Muscle of back (tissue), 11 donors: ENCODE data around the gene MICAL3. TPM values are rescaled to one million over a fixed set of nuclear protein-coding genes. Genes with fewer than 3 reads are reported as not detected.
"Not testable (repeated sequence)": the region's sequence is repeated elsewhere in the genome, so short reads cannot be mapped to it uniquely, and the experiment has no call there.

Experiments
- DNase-seq, 3 donors: peaks; one replicate each; pipeline versions ENCODE4 v3.0.0 to v3.0.0-alpha.2; 2013
- polyA plus RNA-seq, 10 donors: library from polyadenylated mRNA; unstranded; fragments of 120-200 nt; gene quantifications; one replicate each; pipeline ENCODE4 v1.2.1, GENCODE V29; 2013; ENCODE audit not compliant: insufficient read length in 10 of 10

Gene MICAL3
- polyA plus RNA-seq, 10 donors, result 24.8 to 49.3 (median 31.7) TPM

DNA sequence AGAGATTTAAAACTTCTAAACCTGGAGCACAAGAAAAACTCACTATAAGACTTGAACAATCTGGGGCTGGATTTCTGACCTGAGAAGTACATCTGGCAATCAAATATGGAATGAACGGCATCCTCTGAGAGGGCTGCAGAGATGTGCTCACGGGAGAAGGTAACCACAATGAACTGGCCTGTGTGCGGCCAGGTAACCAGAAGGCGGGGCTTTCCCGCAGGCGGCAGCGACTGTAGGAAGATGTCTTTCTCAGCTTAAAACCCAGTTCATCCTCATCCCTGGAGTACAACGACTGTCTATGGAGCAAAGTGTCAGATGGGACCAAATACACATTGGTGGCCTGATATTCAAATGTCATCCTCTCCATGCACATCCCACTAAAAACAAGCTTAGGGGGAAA lies 24.5 kb downstream of the MICAL3 start:
- DNase-seq, result no peak

DNA sequence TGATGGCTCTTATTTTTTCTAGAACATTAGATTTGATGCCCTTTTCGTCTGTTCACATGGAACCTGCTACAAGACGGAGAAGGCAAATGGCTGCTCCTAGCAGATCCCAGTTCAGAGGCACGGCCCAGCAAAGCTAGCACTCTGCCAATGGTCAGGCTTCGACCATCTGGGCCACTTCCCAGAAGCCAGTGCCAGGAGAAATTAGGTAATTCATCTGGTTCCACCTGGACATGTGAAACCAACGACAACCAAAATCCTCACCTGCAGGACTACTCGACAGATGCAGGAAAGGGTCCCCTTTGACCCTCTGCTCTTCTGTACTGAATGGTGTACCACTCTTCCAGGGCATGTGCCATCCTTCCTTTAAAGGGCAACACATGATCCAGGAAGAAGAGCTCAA lies 25.4 kb downstream of the MICAL3 start:
- DNase-seq, result no peak

DNA sequence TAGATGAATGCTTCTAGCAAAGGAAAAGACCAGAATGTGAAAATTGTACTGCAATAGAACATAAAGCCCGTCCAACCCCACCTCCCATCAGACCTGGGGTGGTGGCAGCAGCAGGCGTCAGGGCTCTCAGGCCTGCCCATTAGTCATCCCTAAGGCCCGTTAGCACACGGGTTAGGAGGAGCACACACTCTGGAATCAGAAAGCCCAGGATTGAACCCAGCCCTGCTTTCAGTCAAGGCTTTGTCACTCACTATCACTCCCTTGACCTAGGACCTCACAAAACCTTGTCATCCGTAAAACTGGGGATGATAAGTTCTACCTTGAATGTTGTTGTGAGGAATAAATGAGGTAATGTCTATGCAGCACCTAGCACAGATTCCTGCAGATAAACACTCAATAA lies 26.9 kb downstream of the MICAL3 start:
- DNase-seq, result no peak

DNA sequence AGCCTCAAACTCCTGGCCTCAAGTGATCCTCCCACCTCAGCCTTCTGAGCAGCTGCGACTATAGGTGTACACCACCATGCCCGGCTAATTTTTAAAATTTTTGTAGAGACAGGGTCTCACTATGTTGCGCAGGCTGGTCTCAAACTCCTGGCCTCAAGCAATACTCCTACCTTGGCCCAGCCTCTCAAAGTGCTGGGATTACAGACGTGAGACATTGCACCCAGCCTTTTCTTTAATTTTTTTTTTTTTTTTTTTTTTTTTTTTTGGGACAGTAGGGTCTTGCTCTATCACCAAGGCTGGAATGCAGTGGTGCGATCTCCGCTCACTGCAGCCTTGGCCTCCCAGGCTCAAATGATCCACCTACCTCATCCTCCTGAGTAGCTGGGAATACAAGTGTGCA lies 29.1 kb downstream of the MICAL3 start:
- not testable (repeated sequence) for DNase-seq

GRCh38 chr22:17994424-17995108 lies 29.8 kb downstream of the MICAL3 start:
- DNase-seq, result no peak

DNA sequence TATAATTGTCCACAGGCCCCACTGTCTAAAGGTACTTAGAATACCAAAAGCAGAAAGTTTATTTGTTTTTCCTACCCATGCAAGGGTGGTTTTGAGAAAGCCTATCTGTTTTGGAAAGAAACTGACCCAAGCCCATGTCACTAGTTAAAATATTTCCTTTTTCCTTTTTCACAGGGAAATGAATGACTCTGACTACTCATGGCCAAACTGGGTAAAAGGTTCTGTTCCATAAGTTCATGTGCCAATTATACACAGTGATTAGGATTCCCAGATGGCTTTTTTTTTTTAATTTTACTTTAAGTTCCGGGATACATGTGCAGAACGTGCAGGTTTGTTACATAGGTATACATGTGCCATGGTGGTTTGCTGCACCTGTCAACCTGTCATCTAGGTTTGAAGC lies 31.4 kb downstream of the MICAL3 start:
- not testable (repeated sequence) for DNase-seq

GRCh38 chr22:17991992-17992391 lies 32.4 kb downstream of the MICAL3 start:
- not testable (repeated sequence) for DNase-seq

DNA sequence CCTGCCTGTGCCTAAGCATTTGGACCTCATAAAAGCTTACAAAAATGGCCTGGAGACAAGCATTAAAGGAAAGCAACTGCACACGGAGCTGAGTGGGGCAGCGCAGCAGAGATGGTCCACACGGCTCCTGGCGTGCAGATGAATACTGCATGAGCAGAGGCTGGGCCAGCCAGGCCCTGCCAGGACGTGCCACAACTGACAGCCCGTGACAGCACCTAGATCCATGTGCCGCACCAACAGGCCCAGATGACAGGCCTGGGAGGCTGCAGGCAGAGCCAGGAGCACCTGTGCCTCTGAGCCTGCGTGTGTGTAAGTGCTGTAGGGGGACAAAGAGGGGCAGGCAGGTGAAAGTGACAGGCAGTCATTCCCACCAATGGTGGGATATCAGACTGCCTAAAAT lies 33.4 kb downstream of the MICAL3 start:
- no peak for DNase-seq

DNA sequence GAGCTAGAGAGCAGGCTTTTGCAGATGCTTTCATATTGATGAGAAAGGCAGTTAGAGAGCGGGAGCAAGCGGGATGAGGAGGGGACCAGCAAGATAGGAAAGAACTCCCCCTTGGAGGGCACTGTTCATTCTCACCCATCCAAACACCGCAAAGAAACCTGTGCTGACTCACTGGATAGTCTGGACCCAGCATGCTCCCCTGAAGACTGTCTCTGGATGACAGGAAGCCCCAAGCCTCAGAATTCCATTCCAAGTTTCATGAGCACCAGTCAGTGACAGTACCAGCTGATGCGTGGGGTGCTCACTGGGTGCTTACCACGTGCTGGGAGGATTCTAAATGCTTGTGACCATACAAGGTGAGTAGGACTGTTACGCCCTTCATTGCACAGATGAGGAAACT lies 34.2 kb downstream of the MICAL3 start:
- no peak for DNase-seq

DNA sequence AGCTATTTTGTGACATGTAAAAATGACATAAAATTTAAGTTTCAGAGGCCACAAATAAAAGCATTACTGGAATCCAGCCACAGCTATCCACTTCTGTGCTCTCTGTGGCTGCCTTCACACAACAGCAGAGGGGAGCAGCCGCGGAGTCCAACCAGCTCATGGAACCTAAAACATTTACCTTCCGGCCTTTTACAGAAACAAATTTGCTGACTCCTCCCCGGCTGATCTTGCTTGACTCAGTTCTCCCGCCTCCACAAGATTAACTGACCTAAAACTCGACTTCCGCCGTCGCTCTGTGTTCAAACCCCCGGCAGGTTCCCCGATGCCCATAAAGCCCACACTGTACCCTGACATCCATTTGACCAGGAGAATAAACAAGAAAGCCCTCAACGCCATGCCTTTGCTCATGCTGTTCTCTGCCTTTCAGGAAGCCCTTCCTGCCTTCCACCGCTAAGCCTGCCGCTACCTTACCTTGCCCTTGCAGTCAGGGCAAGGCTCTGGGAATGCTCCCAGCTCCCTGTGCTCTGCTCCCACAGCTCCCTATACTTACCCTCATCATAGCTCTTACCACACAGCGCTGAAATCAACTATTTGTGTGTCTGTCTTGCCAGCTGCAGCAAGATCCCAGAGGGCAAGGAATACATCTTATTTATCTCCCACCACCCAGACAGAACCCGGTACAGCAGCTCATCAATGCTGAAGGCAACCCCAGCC lies 35.4 kb downstream of the MICAL3 start:
- no peak for DNase-seq

- DNase-seq, result no peak
Observed at GRCh38 chr22:17985606-17986005, 38.8 kb downstream of the MICAL3 start.

GRCh38 chr22:17985071-17985470 lies 39.3 kb downstream of the MICAL3 start:
- DNase-seq, result not testable (repeated sequence)

GRCh38 chr22:17984114-17984513 lies 40.2 kb downstream of the MICAL3 start:
- no peak for DNase-seq

GRCh38 chr22:17982572-17983141 lies 41.7 kb downstream of the MICAL3 start:
- DNase-seq, result no peak

- DNase-seq, result no peak
Observed at GRCh38 chr22:17981497-17981896, 42.9 kb downstream of the MICAL3 start.

DNA sequence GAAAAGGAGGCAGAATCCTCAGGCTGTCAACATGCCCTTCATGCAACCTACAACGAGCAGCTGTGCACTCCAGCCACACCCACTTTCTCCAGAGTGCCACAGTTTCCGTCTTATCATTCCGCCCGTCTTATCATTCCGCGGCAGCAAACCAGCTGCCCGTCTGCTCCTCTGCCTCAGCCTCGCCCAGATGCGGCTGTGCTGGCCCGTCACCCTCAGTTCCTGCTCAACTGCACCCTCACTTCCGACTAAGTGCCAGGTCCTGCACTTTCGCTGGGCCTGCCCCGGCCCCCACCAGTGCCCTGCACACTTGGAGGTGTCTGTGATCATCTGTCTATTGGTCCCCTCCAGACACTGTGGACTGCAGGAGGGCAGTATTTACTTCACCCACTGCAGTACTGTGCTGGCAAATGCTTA lies 43.7 kb downstream of the MICAL3 start:
- peak in 1 of 3 donors; percentile 40 for DNase-seq

- DNase-seq, result no peak
Observed at GRCh38 chr22:17980015-17980590, 44.3 kb downstream of the MICAL3 start.

- no peak for DNase-seq
Observed at GRCh38 chr22:17978027-17978426, 46.3 kb downstream of the MICAL3 start.

DNA sequence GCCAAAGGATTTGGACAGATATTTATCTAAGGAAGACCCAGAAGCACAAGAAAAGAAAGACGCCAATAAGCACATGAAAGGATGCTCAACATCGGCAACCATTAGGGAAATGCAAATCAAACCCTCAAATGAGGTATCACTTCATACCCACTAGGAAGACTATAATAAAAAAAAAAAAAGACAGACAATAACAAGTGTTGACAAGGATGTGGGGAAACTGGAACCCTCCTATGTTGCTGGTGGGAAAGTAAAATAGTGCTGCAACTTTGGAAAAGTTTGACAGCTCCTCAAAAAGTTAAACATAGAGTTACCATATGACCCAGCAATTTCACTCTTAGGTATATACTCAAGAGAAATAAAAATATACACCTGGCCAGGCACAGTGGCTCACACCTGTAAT lies 47.0 kb downstream of the MICAL3 start:
- DNase-seq, result no peak

DNA sequence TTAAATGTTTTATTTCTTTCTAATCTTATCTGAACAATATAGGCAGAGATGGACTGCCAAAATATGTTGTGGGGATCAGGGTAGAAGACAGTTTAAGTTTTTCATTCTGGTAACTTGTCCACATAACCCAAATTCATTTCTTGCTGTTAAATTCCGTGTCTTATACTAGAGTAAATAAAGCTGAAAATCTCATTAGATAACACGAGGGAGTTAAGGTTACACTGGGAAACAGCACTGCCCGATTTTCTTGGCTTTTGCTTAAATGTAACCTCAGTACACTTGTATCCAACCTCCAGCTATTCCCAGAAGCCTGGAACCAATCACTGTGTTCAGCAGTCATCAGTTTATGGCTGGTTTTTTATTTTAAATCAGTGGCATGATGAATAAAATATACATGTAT lies 48.2 kb downstream of the MICAL3 start:
- peak in 1 of 3 donors; percentile 42 for DNase-seq

DNA sequence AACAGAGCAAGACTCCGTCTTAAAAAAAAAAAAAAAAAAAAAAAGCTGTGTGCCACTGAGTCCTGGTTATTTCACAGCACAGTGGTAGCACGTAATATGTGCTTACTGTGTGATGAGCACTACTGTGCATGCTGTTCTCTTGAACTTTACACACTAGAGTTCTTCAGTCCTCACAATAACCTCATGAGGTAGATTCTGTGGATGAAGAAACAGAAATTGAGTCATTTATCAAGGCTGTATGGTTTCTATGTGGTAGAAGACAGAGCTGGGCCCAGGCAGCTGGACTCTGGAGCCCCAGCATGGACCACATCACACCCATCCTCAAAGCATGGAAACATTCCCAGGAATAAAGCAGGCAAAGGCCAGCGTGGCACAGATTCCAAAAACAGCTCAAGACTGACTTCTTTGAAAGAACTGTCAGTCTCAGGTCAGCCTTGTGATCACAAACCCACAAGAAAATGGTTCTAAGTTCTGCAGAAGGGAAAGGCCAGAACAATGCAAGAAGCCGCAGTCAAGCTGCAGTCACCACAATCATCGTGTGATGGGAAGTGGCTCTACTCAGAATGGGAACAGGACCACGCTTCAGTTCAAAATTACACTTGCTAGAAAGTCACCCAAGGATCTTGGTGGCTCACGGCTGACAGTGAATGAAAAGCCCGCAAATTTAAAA lies 49.5 kb downstream of the MICAL3 start:
- no peak for DNase-seq

DNA sequence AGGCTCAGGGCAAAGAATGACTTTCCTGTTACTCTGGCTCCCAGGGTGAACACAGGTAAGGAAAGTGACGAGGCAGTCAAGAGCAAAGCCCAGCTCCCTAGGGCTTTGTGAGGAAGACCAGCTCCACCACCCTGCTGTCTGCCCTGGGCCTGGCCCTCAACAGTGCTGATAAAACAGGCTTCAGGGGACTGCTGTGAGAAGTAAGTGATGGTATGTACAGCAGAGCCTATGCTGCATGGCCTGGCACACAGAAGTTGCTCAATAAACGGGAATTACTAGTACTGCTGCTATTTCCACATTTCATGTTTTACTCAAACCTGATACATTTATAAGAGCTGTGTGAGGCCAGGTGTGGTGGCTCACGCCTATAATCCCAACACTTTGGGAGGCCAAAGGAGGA lies 50.3 kb downstream of the MICAL3 start:
- DNase-seq, result no peak
